HG03432 (cell line): Measurements from ENCODE around the gene ISCU.

Experiments used
- ATAC-seq: cut with Tn5 transposase; IDR thresholded peaks from one replicate; pipeline ENCODE4 v1.9.1; 2021; ENCODE audit warnings: mild to moderate bottlenecking, moderate library complexity; ENCODE audit not compliant: unreplicated experiment

ISCU gene

DNA sequence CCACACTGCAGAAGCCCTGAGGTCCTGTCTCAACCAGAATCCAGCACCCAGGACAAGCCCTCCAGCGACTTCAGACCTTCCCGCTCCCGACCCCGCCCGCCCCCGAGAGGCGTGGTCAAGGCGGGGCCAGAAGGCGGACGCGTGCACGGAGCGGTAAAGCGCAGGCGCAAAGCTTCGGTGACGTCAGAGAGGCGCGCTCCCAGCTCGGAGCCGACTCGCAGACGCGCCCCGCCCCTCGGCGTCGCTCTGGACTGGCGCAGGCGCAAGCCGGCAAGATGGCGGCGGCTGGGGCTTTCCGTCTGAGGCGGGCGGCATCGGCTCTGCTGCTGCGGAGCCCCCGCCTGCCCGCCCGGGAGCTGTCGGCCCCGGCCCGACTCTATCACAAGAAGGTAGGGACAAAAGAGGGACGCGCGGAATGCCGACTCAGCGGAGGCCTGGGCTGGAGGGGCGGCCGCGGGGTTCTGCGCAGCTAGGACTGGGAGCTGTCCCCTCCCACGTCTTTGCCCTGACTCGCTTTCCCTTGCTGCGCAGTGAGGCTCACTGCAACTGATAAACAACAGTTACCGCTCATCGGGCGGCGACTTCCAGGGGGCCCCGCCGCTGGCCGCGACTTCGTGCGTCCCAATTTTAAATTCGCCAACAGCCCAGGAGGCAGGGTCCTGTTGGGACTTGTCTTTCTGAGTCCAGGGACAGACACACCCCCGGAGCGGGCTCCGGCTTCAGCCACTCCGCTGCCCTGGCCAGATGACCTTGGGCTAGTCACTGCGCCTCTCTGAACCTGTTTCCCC, at the start of gene ISCU:
ISCU (plus strand) TSS at position 249 of the 788 bp plus-strand sequence; CDS start at position 276, 27 bp downstream.
- ATAC-seq = peak; percentile 69

DNA sequence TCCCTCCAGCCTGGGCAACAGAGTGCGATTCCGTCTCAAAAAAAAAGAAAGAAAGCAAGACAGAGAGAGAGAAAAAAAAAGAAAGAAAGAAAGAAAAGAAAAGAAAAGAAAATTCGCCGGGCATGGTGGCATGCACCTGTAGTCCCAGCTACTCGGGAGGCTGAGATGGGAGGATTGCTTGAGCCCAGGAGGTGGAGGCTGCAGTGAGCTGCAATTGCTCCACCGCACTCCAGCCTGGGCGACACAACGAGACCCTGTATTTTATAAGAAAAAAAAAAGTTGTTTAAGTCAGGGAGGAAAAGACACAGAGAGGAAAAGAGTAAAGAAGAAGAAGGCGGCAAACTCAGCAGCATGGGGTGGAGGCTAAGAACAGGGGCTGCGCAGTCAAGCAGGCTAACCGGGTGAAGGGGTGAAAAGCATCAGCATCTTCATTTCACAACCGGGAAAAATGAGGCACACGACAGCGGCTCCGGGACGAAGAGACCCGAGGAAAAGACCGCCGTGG, 47.9 kb upstream of the ISCU start:
- peak; percentile 6 for ATAC-seq

DNA sequence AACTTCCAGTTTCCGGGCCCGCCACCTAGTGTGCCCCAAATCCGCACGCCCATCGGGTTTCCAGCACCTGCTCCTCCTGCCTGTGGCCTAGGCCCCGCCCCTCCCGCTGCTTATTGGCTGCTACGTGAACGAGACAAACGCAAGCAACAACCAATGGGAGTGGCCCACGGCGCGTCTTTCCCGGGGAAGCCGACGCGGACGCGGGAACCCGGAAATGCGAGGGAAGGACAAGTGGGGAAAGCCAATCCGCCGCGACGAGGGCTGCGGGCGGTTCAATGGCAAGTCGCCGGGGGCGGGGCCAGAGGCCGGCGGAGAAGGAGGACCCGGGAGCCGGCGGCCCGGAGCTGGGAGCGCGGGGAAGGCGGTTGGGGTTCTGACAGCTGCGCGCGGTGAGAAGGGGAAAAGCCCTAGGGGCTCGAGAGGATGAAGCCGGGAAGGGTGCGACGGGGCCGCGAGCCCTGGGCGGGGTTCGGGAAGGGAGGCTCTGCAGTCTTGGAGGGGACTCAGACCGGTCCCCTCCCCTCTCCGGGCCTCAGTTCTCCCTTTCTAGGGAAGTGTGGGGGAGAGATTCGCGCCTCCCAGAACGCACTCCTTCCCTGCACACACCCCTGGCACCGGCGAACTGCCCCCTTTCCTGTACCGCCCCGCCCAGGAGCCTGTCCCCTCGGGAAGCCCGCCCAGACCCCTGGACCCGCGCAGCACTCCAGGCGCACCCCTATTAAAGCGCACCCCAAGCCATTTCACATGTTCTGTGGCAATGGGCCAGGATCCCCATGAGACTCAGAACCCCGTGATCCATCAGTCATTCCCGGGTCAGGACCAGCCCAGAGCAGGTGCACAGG, 47.2 kb upstream of the ISCU start, which contains the start of gene FICD:
FICD (plus strand) TSS at position 305 of the 842 bp plus-strand sequence. CDS start 1,696 bp downstream, outside the sequence.
- peak; percentile 83 for ATAC-seq

DNA sequence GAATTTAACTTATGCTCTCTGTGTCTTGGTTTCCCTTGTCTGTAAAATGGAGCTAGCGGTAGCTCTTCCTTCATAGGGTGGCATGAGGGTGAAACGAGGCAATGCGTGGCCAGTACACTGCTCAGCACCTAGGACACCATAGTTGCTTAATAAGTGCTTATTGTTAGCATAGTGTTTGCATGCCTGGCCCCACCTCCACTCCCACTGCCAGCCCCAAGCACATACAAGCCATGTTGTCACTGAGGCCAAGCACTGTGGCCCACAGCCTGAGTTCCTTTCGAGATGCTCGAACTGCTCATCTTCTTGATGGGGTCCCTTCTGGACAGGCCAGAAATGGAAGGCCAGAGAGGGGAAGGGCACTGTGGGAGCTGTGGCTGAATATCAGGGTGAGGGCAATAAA, 46.5 kb upstream of the ISCU start:
- ATAC-seq = no peak

DNA sequence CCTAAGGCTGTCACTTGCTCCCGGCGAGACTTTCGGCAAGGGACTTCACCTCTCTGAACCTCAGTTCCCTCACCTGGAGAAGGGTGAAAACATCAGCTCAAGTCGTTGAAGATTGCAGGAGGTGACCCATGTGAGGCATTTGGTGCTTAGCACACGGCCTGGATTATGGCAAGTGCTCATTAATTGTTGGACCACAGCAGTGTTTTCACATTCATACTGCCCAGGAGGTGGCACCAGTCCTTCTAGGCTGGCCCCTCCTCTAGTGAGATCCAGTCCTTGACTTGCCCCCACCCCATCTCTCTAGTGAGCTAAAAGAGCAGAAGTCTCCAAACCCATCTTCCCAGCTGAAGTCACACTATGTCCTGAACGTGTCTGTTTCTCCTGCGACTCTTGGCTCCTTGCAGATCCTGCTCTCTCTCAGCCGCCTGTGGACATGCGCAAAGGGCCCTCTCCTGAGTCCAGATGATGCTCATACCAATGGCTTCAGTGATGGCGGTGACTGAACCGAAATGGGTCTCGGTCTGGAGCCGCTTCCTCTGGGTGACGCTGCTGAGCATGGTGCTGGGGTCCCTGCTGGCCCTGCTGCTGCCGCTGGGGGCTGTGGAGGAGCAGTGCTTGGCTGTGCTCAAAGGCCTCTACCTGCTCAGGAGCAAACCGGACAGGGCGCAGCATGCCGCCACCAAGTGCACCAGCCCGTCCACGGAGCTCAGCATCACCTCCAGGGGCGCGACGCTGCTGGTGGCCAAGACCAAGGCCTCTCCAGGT, 45.7 kb upstream of the ISCU start:
- no peak for ATAC-seq

DNA sequence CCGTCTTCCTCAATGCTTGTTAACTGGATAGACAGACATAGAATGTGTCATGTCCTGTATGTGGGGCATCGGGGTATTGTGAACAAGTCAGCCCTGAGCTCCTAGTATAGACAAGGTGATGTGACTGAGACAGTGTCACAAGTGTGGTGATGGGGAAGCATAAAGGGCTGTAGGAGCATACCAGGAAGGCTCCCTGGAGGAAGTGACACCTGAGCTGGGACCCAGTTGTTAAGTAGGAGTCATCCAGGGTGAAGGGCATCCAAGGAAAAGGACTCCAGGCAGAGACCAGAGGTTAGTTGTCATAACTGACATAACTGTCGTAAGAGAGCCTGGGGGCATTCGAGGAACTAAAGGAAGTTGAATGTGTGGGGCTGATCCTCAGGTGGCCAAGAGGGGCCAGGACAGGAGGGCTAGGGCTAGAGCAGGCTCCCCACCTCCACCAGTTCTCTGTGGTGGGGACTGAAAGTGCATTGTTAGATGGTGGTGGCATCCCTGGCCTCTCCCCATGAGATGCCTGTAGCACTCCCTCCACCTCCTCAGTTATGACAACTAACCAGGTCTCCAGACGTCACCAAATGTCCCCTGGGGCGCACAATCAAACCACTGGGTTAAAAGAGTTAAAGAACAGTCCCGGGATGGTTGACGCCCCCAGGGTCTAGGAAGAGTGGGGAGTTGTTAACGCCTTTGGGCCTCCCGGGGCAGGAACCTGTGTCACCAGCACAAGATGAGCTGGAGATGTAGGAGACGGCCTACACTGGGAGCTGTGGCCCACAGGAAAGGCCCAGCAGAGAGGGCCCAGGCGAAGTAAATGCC, 44.9 kb upstream of the ISCU start:
- ATAC-seq = no peak

DNA sequence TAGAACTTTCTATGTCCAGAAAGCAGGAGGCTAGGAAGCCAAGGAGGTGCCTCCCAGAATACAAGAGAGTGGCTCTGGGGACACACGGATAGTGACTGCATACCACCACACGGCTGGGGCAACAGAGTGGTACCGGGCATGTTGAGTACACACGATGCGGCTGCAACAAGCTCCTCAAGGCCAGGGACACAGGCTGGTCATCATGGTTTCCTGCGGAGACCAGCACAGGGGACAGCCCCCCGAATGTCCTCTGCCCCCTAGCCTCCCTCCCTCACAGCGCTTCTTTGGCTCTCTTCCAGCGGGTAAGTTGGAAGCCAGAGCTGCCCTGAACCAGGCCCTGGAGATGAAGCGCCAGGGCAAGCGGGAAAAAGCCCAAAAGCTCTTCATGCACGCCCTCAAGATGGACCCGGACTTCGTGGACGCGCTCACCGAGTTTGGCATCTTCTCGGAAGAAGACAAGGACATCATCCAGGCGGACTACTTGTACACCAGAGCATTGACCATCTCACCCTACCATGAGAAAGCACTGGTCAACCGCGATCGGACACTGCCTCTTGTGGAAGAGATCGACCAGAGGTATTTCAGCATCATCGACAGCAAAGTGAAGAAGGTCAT, 44.2 kb upstream of the ISCU start:
- no peak for ATAC-seq

DNA sequence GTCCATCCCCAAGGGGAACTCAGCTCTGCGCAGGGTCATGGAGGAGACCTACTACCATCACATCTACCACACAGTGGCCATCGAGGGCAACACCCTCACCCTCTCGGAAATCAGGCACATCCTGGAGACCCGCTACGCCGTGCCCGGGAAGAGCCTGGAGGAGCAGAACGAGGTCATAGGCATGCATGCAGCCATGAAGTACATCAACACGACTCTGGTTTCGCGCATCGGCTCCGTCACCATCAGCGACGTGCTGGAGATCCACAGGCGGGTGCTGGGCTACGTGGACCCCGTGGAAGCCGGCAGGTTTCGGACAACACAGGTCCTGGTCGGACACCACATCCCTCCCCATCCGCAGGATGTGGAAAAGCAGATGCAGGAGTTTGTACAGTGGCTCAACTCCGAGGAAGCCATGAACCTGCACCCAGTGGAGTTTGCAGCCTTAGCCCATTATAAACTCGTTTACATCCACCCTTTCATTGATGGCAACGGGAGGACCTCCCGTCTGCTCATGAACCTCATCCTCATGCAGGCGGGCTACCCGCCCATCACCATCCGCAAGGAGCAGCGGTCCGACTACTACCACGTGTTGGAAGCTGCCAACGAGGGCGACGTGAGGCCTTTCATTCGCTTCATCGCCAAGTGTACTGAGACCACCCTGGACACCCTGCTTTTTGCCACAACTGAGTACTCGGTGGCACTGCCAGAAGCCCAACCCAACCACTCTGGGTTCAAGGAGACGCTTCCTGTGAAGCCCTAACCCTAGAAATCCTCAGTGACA, 43.5 kb upstream of the ISCU start:
- no peak for ATAC-seq

DNA sequence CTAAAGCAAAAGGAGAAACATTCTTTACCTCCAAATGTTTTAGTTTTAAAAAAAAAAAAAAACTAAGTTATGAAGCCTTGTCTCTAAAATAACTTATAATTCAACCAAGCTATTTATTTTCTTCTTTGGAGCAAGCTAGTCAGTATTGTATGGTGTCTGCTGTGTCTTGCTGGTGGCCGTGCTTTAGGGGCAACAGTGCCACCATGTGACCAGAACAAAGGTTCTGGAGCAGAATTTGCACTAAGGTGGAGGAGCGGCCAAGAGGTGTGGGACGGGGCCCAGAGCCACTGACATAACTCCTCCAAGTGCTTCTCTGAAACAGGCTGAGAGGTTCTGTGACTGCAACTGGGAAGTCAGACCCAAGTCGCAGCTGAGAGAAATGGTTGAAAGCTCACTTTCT, 42.8 kb upstream of the ISCU start:
- ATAC-seq = no peak

DNA sequence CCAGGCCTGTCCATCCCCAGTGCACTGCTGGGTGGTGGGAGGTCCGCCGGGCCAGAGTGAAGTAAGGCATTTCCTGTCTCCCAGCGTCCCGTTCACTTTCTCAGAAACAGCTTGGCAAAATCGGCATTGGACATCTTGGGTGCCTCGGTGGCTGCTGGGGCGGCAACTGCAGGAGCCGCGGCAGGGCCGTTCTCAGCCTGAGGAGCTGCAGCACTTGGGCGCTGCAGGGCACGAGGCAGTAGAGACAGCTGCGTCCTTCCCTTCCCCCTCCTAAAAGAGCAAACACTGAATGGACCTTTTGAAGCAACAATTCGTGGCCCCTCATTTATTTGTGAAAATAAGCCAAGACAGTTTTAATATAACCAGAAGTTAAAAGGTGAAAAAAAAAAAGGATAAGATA, 39.0 kb upstream of the ISCU start:
- no peak for ATAC-seq

DNA sequence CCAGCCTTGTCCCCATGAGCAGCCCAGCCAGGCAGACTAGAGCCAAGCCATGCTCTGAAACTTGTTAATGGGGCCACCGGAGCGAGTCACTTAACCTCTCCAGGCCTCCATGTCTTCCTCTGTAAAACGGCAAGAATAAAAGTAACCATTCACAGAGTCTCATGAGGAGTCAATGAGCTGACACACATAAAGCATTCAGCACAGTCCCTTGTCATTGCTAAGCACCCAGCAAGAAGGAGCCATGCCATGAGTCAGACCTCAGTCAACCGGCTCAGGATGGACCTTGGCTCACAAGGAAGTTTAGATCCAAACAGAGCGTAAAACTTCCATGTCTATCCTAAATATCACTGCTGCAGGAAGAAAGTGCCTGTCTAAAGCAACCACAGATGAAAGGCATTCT, 36.7 kb upstream of the ISCU start:
- ATAC-seq = no peak

DNA sequence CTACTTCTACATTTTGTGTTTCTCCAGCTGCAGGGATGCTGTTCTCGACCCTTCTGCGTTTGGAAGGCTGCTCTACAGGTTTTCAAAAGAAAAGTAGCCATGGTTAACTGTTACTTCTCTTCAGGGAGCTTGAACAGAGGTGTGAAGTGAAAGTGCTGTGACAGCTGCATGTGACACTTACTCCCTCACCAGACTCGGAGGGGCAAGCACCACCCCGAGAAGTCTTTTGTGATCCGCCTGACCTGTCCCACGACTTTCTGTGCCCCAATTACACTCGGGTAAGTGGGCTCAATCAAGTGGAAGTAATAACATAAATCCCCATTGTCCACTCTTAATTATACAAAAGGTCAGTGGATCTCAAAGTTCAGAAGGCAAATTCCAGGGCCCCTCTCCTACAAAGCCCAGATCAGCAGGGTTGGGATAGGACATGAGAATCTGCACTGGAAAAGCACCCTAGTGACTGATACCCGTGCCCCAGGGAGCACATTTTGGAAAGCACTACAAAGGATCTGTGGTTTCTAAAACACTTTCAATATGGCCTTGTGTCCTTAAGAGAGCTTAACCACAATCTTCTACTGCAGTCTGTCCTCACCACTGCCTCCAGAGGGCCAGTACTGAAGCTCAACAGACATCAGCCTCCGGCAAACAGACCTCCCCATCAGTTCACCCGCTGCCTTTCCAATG, 35.8 kb upstream of the ISCU start:
- no peak for ATAC-seq

DNA sequence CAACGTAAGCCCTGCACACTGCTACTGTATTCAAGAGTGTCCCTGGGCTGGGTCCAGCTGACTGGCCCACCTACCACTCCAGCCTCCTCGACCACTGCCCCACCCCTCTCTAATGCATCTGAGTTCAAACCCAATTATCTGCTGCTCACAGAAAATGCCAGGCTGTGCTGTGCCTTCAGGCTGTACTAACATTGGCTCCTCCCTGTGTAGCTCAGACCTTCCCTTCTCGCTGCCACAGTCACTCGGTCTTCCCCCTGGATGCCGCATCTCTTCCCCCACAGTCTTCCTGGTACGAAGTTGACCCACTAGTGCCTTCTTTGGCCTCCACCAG, 35.3 kb upstream of the ISCU start:
- no peak for ATAC-seq

DNA sequence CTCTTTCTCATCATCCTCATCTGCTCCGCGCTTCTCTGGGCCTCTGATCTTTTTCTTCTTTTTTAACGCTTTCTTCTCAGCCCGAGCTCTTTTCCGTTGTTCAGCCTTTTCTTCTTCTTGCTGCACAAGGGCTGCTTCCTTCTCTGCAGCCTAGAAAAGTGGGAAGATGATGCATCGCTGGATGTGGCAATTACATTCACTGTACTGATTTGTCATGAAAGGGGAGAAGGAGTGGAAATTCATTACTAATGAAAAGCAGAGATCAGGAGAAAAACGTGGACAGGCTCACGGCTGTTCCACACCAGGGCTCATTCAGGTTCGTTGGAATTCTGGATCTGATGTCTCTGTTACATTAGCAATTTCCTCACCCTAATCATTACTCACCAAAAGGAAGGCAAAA, 32.2 kb upstream of the ISCU start:
- ATAC-seq = no peak

DNA sequence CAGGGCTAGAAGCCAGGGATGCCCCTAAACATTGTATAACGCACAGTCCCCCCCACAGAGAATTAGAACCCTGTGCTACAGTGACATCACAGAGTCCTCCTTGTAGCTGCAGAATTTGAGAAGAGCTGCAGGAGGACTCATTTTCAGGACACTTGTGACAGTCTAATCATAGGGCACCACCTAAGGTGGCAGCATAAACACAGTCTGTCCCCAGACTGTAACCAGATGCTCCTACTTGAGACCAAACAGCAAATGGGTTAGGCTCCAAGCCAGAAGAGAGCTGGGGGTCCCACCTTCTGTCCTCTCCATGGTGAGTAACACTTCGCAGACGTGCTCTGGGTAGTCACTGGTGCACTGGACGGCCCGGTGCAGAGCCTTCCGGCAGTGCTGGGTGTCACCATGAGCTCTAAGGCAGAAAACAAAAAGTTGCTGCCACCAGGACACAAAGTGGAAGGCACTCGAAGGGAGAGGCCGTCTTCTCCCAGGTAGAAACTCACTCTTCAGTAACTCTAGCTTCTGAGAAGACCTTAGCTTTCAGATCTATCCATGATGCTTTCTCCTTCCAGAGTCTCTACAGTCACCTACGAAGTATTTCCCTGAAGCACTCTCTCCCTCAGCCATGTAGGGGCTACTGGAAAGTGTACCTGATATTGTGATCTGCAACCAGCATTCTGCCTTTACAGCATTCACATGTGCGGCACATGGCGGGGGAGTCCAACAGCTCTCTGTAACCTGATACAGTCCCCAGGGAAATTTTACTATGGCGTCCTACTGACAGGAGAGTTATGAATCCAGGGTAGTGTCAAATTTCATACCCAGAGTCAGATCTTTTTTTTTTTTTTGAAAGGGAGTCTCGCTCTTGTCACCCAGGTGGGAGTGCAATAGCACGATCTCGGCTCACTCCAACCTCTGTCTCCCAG, 30.2 kb upstream of the ISCU start:
- ATAC-seq = no peak

DNA sequence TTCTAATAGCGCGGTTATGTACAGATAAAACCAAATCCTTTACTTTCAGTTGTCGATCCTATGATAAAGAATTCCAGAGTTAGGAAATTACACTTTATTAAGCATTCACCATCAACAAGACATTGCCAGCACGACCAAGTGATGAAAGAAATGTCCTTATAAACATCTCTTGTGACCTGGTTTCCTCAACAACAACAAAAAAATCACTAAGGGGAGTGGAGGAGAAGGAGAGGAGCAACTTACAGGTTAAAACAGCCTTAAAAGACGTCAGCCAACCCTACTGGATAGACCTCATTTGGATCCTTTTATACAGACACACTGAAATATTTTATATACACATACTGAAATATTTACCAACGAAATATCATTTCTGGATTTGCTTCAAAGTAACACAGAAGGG, 24.2 kb upstream of the ISCU start:
- ATAC-seq = no peak

DNA sequence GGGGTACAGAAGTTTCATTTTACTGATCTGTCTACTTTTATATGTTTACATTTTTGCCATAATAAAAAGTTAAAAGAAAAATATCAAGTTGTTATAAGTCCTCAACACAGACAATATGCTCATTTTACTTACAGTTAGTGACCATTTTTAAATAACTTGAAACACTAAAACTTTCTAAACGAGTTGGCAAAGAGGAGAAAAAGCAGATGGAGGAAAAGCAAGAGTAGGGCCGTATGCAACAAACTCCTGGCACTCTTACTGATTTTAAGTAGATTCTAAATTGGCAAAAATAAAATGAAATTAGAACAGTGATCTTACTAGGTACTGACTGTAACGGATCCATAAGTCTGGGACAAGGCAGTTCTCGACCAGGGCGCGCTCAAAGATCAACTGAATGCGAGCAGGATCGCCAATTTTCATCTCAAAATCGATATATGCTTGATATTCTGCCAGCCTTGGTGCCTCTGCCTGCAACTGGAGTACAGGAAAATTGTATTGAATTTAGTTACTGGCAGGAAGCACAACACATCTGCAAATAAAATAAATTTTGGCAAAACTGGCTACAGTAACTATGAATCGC, 23.7 kb upstream of the ISCU start:
- ATAC-seq = no peak
